SK-N-SH treated with all-trans-retinoic acid at 6 μM for 48 hours (cell line): ENCODE measurements around the gene GCNA.
A peak's percentile ranks its signal among the peaks of the same experiment; 100 is the strongest.

Experiments used
- ATAC-seq: fragments of 200-7000 bp; cut with Tn5 transposase; 3 replicates; pipeline ENCODE4 v1.9.1; 2020; ENCODE audit warnings: mild to moderate bottlenecking, moderate library complexity
- ARNTL ChIP-seq: fragments of 450-650 bp; formaldehyde crosslinking; IDR thresholded peaks from 2 replicates; pipeline ENCODE4 v1.5.0; 2020; ENCODE audit warnings: low read depth, mild to moderate bottlenecking, moderate library complexity, borderline replicate concordance
- BACH2 ChIP-seq: fragments of 250-450 bp; sonication (Bioruptor Pico); IDR thresholded peaks from 2 replicates; pipeline ENCODE4 v1.9.0; 2021; ENCODE audit warnings: mild to moderate bottlenecking, borderline replicate concordance
- CSDC2 ChIP-seq: fragments of 250-450 bp; sonication (Bioruptor Pico); IDR thresholded peaks from 2 replicates; pipeline ENCODE4 v1.5.0; 2020; ENCODE audit warnings: mild to moderate bottlenecking, moderate library complexity
- ESRRG ChIP-seq: fragments of 250-450 bp; sonication (Bioruptor Pico); IDR thresholded peaks from 2 replicates; pipeline ENCODE4 v1.6.1; 2021; ENCODE audit warnings: mild to moderate bottlenecking
- GLIS3 ChIP-seq: fragments of 250-450 bp; sonication (Bioruptor Pico); IDR thresholded peaks from 2 replicates; pipeline ENCODE4 v1.5.0; 2020; ENCODE audit warnings: mild to moderate bottlenecking, moderate library complexity
- ISL1 ChIP-seq: fragments of 250-450 bp; sonication (Bioruptor Pico); IDR thresholded peaks from 2 replicates; pipeline ENCODE4 v2.1.2; 2022; ENCODE audit warnings: mild to moderate bottlenecking, moderate library complexity
- OSR1 ChIP-seq: fragments of 250-450 bp; sonication (Bioruptor Pico); IDR thresholded peaks from 2 replicates; pipeline ENCODE4 v1.8.0; 2022; ENCODE audit warnings: moderate library complexity, mild to moderate bottlenecking, inconsistent platforms
- PATZ1 ChIP-seq: fragments of 250-450 bp; sonication (Bioruptor Pico); IDR thresholded peaks from 2 replicates; pipeline ENCODE4 v1.8.0; 2020; ENCODE audit warnings: mild to moderate bottlenecking, moderate library complexity, borderline replicate concordance
- POU6F1 ChIP-seq: fragments of 250-450 bp; sonication (Bioruptor Pico); IDR thresholded peaks from 2 replicates; pipeline ENCODE4 v1.8.0; 2021; ENCODE audit warnings: low read depth, mild to moderate bottlenecking, moderate library complexity, borderline replicate concordance
- PPARA ChIP-seq: fragments of 250-450 bp; sonication (Bioruptor Pico); IDR thresholded peaks from 2 replicates; pipeline ENCODE4 v1.5.0; 2020; ENCODE audit warnings: mild to moderate bottlenecking, borderline replicate concordance
- RARB ChIP-seq: fragments of 250-450 bp; sonication (Bioruptor Pico); IDR thresholded peaks from 2 replicates; pipeline ENCODE4 v1.8.0; 2021; ENCODE audit warnings: mild to moderate bottlenecking, moderate library complexity
- SNAI2 ChIP-seq: fragments of 250-450 bp; sonication (Bioruptor Pico); IDR thresholded peaks from 2 replicates; pipeline ENCODE4 v1.5.0; 2020; ENCODE audit warnings: mild to moderate bottlenecking, moderate library complexity
- TCF4 ChIP-seq: fragments of 250-450 bp; sonication (Bioruptor Pico); IDR thresholded peaks from 2 replicates; pipeline ENCODE4 v1.8.0; 2021; ENCODE audit warnings: mild to moderate bottlenecking, moderate library complexity, borderline replicate concordance
- TOX ChIP-seq: fragments of 250-450 bp; sonication (Bioruptor Pico); IDR thresholded peaks from 2 replicates; pipeline ENCODE4 v1.8.0; 2021; ENCODE audit warnings: mild to moderate bottlenecking, moderate library complexity, borderline replicate concordance
- ZC3H10 ChIP-seq: fragments of 250-450 bp; sonication (Bioruptor Pico); IDR thresholded peaks from 2 replicates; pipeline ENCODE4 v1.5.1; 2021; ENCODE audit warnings: mild to moderate bottlenecking, moderate library complexity
- ZFP3 ChIP-seq: fragments of 250-450 bp; sonication (Bioruptor Pico); IDR thresholded peaks from 2 replicates; pipeline ENCODE4 v1.5.0; 2020; ENCODE audit warnings: mild to moderate bottlenecking, moderate library complexity
- ZFP30 ChIP-seq: fragments of 450-650 bp; formaldehyde crosslinking; IDR thresholded peaks from 2 replicates; pipeline ENCODE4 v1.5.0; 2022; ENCODE audit warnings: mild to moderate bottlenecking, moderate library complexity
- ZNF70 ChIP-seq: fragments of 450-650 bp; formaldehyde crosslinking; IDR thresholded peaks from 2 replicates; pipeline ENCODE4 v1.5.0; 2020; ENCODE audit warnings: mild to moderate bottlenecking, moderate library complexity
- ZNF8 ChIP-seq: fragments of 450-650 bp; formaldehyde crosslinking; IDR thresholded peaks from 2 replicates; pipeline ENCODE4 v1.5.0; 2020; ENCODE audit warnings: mild to moderate bottlenecking, moderate library complexity
- TF ChIP-seq, protein P1 (sequence below): fragments of 250-450 bp; sonication (Bioruptor Pico); IDR thresholded peaks from 2 replicates; pipeline ENCODE4 v1.5.1; 2021; ENCODE audit warnings: mild to moderate bottlenecking, moderate library complexity
- TF ChIP-seq, protein P2 (sequence below): fragments of 250-450 bp; sonication (Bioruptor Pico); IDR thresholded peaks from 2 replicates; pipeline ENCODE4 v1.5.1; 2020; ENCODE audit warnings: low read depth, mild to moderate bottlenecking, moderate library complexity

GCNA gene

GRCh38 chrX:71549986-71550385, 28.3 kb upstream of the GCNA start:
- no peak for ATAC-seq
- TF ChIP-seq ESRRG (CRISPR knock-in tag) (no peak), ZNF70 (CRISPR knock-in tag) (no peak), ARNTL (no peak), PPARA (CRISPR knock-in tag) (no peak), TOX (CRISPR knock-in tag) (no peak), BACH2 (CRISPR knock-in tag) (no peak), GLIS3 (CRISPR knock-in tag) (no peak), ISL1 (no peak), CSDC2 (CRISPR knock-in tag) (no peak), RARB (no peak), ZFP3 (CRISPR knock-in tag) (no peak), PATZ1 (CRISPR knock-in tag) (no peak), ZC3H10 (CRISPR knock-in tag) (no peak), POU6F1 (CRISPR knock-in tag) (no peak), OSR1 (CRISPR knock-in tag) (no peak)
- TF ChIP-seq, protein P1, sequence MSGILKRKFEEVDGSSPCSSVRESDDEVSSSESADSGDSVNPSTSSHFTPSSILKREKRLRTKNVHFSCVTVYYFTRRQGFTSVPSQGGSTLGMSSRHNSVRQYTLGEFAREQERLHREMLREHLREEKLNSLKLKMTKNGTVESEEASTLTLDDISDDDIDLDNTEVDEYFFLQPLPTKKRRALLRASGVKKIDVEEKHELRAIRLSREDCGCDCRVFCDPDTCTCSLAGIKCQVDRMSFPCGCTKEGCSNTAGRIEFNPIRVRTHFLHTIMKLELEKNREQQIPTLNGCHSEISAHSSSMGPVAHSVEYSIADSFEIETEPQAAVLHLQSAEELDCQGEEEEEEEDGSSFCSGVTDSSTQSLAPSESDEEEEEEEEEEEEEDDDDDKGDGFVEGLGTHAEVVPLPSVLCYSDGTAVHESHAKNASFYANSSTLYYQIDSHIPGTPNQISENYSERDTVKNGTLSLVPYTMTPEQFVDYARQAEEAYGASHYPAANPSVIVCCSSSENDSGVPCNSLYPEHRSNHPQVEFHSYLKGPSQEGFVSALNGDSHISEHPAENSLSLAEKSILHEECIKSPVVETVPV (CRISPR knock-in tag), result no peak

GRCh38 chrX:71550578-71550977, 27.7 kb upstream of the GCNA start:
- no peak; the same call in 1 of the 3 replicates for ATAC-seq
- TF ChIP-seq PATZ1 (CRISPR knock-in tag) (no peak), ESRRG (CRISPR knock-in tag) (no peak), SNAI2 (CRISPR knock-in tag) (no peak), ISL1 (peak; percentile 67), GLIS3 (CRISPR knock-in tag) (no peak), RARB (no peak), ZFP30 (CRISPR knock-in tag) (no peak)
- TF ChIP-seq, protein P1 (CRISPR knock-in tag), result no peak

DNA sequence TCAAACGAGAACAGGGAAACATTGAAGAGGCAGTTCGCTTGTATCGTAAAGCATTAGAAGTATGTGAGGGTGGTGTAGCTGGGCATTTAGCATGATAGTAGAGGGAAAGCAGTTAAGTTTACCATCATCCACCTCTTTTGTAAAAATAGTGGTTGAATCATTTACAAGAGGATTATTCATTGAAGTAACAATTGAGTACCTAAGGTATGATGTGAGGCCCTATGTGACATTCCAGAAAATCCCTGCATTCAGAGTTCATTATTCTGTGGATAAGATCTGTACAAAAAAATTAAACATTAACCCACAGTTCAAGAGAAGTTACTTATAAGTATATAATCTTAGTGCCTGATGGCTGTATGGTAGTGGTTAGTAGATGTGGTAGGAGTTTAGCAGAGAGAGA, 22.2 kb upstream of the GCNA start:
- ATAC-seq, result no peak

More for the DNA sequence above, 22.2 kb upstream of the GCNA start:
- no peak for TF ChIP-seq TCF4
- no peak for TF ChIP-seq ARNTL
- TF ChIP-seq RARB, result no peak
- TF ChIP-seq, protein P2, sequence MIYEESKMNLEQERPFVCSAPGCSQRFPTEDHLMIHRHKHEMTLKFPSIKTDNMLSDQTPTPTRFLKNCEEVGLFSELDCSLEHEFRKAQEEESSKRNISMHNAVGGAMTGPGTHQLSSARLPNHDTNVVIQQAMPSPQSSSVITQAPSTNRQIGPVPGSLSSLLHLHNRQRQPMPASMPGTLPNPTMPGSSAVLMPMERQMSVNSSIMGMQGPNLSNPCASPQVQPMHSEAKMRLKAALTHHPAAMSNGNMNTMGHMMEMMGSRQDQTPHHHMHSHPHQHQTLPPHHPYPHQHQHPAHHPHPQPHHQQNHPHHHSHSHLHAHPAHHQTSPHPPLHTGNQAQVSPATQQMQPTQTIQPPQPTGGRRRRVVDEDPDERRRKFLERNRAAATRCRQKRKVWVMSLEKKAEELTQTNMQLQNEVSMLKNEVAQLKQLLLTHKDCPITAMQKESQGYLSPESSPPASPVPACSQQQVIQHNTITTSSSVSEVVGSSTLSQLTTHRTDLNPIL (CRISPR knock-in tag), result no peak
- TF ChIP-seq ZNF8, result no peak
- TF ChIP-seq OSR1 (CRISPR knock-in tag), result no peak
- TF ChIP-seq ESRRG (CRISPR knock-in tag), result no peak
- TF ChIP-seq ISL1, result no peak
